HepG2 (cell line): ENCODE data around the gene SEMA6D.

Source experiments
- YEATS4 ChIP-seq: sonication (generic); formaldehyde crosslinking; IDR thresholded peaks from 2 replicates; pipeline ENCODE4 v1.4.0; 2020; ENCODE audit warnings: missing genetic modification reagents, borderline replicate concordance
- ZBTB7A ChIP-seq: sonication (generic); formaldehyde crosslinking; IDR thresholded peaks from 2 replicates; pipeline ENCODE4 v1.8.0; 2022; ENCODE audit warnings: mild to moderate bottlenecking, missing genetic modification reagents
- ZNF292 ChIP-seq: sonication (generic); formaldehyde crosslinking; IDR thresholded peaks from 2 replicates; pipeline ENCODE4 v1.8.1; 2022; ENCODE audit warnings: mild to moderate bottlenecking, low read depth, missing genetic modification reagents, borderline replicate concordance
- ZNF569 ChIP-seq: sonication (generic); formaldehyde crosslinking; IDR thresholded peaks from 2 replicates; pipeline ENCODE4 v1.5.0; 2020; ENCODE audit warnings: mild to moderate bottlenecking, missing genetic modification reagents, moderate library complexity, borderline replicate concordance
- ZNF772 ChIP-seq: sonication (generic); formaldehyde crosslinking; IDR thresholded peaks from 2 replicates; pipeline ENCODE4 v1.5.0; 2020; ENCODE audit warnings: mild to moderate bottlenecking, missing genetic modification reagents
- TF ChIP-seq, protein P1 (sequence below): conservative IDR thresholded peaks from 2 replicates; pipeline ENCODE4 v1.6.1; 2018; ENCODE audit warnings: missing genetic modification reagents

DNA sequence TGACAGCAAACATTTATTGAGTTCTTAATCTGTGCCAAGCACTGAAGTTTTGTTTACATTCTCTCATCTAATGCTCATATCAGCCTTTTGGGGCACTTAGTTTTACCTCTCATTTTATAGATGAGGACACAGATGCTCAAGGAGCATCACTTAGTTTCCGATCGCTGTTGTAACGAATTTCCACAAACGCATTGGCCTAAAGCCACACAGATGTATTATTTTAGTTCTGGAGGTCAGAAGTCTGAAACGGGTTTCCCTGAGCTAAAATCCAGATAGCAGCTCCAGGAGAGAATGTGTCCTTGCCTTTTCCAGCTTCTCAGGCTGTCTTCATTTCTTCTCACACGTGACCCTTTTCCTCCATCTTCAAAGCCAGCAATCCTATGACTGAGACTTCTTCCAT, 11.1 kb downstream of the SEMA6D start:
- TF ChIP-seq ZBTB7A (CRISPR knock-in tag), result no peak
- TF ChIP-seq, protein P1, sequence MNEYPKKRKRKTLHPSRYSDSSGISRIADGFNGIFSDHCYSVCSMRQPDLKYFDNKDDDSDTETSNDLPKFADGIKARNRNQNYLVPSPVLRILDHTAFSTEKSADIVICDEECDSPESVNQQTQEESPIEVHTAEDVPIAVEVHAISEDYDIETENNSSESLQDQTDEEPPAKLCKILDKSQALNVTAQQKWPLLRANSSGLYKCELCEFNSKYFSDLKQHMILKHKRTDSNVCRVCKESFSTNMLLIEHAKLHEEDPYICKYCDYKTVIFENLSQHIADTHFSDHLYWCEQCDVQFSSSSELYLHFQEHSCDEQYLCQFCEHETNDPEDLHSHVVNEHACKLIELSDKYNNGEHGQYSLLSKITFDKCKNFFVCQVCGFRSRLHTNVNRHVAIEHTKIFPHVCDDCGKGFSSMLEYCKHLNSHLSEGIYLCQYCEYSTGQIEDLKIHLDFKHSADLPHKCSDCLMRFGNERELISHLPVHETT (CRISPR knock-in tag), result no peak
- no peak for TF ChIP-seq ZNF569 (CRISPR knock-in tag)
- no peak for TF ChIP-seq ZNF772
- TF ChIP-seq ZNF292 (CRISPR knock-in tag), result no peak
- no peak for TF ChIP-seq YEATS4
